ENCODE data around the gene ERICH4.

Gene ERICH4

GRCh38 chr19:41456342-41456918 is 13.5 kb downstream of the ERICH4 start:
- no peak overlapping the region for H3K27ac ChIP-seq (ENCODE audit: low read depth, low read length, poor library complexity, severe bottlenecking)
- H3K36me3 ChIP-seq (ENCODE audit: insufficient read depth, low read length): no peaks in the 10 kb centered on the region
- H3K9ac ChIP-seq (ENCODE audit: low read length): no peak overlapping the region
- H3K4me2 ChIP-seq (ENCODE audit: low read length): no peak overlapping the region
- H3K79me2 ChIP-seq (ENCODE audit: insufficient read depth, low read length): no peaks in the 10 kb centered on the region
- no peaks in the 10 kb centered on the region for H3K9me2 ChIP-seq (ENCODE audit: low read depth, low read length)
- no peak overlapping the region for H2AFZ ChIP-seq (ENCODE audit: low read length)
- H3K4me3 ChIP-seq (ENCODE audit: low read depth, low read length, poor library complexity, severe bottlenecking): no peak overlapping the region
- no peaks in the 10 kb centered on the region for H3F3A ChIP-seq (ENCODE audit: insufficient read depth, low read length)
- no peaks in the 10 kb centered on the region for H3K4me1 ChIP-seq (ENCODE audit: insufficient read depth, low read length, severe bottlenecking)
- 0 out of 2 replicates have a peak, but pooled peaks cover 9% of the 10 kb centered on the region for H3K27me3 ChIP-seq (ENCODE audit: insufficient read depth, low read length)
- H3K9me3 ChIP-seq (ENCODE audit: low read length): no peaks in the 10 kb centered on the region
- TF ChIP-seq CTCF (IDR thresholded peaks at IDR 0.05; ENCODE audit: low read length) (no peak), EZH2 (IDR thresholded peaks at IDR 0.05; ENCODE audit: borderline replicate concordance, low read length) (no peak)
- H4K20me1 ChIP-seq (ENCODE audit: insufficient read depth, low read length): no peaks in the 10 kb centered on the region

- H3K27me3 ChIP-seq (ENCODE audit: insufficient read depth, low read length): 0 out of 2 replicates have a peak, but pooled peaks cover 9% of the 10 kb centered on the region
- no peaks in the 10 kb centered on the region for H3F3A ChIP-seq (ENCODE audit: insufficient read depth, low read length)
- H2AFZ ChIP-seq (ENCODE audit: low read length): no peak overlapping the region
- H3K27ac ChIP-seq (ENCODE audit: low read depth, low read length, poor library complexity, severe bottlenecking): no peak overlapping the region
- no peaks in the 10 kb centered on the region for H4K20me1 ChIP-seq (ENCODE audit: insufficient read depth, low read length)
- H3K36me3 ChIP-seq (ENCODE audit: insufficient read depth, low read length): no peaks in the 10 kb centered on the region
- H3K4me2 ChIP-seq (ENCODE audit: low read length): no peak overlapping the region
- no peaks in the 10 kb centered on the region for H3K79me2 ChIP-seq (ENCODE audit: insufficient read depth, low read length)
- H3K9ac ChIP-seq (ENCODE audit: low read length): no peak overlapping the region
- no peaks in the 10 kb centered on the region for H3K9me3 ChIP-seq (ENCODE audit: low read length)
- no peaks in the 10 kb centered on the region for H3K9me2 ChIP-seq (ENCODE audit: low read depth, low read length)
- TF ChIP-seq EZH2 (IDR thresholded peaks at IDR 0.05; ENCODE audit: borderline replicate concordance, low read length) (no peak), CTCF (IDR thresholded peaks at IDR 0.05; ENCODE audit: low read length) (no peak)
- H3K4me3 ChIP-seq (ENCODE audit: low read depth, low read length, poor library complexity, severe bottlenecking): no peak overlapping the region
- no peaks in the 10 kb centered on the region for H3K4me1 ChIP-seq (ENCODE audit: insufficient read depth, low read length, severe bottlenecking)
These were observed 14.3 kb downstream of the ERICH4 start for GRCh38 chr19:41457241-41457640.

- Histone ChIP-seq H4K20me1 (ENCODE audit: insufficient read depth, low read length) (no peaks in the 10 kb centered on the region), H3K27me3 (ENCODE audit: insufficient read depth, low read length) (no peaks in the 10 kb centered on the region), H3K9me3 (ENCODE audit: low read length) (no peaks in the 10 kb centered on the region), H3F3A (ENCODE audit: insufficient read depth, low read length) (no peaks in the 10 kb centered on the region), H3K4me1 (ENCODE audit: insufficient read depth, low read length, severe bottlenecking) (peaks cover 11% of the 10 kb centered on the region), H3K27ac (ENCODE audit: low read depth, low read length, poor library complexity, severe bottlenecking) (no peak overlapping the region), H3K4me3 (ENCODE audit: low read depth, low read length, poor library complexity, severe bottlenecking) (no peak overlapping the region), H3K36me3 (ENCODE audit: insufficient read depth, low read length) (no peaks in the 10 kb centered on the region), H3K9me2 (ENCODE audit: low read depth, low read length) (no peaks in the 10 kb centered on the region), H3K9ac (ENCODE audit: low read length) (no peak overlapping the region), H3K79me2 (ENCODE audit: insufficient read depth, low read length) (no peaks in the 10 kb centered on the region), H3K4me2 (ENCODE audit: low read length) (no peak overlapping the region), H2AFZ (ENCODE audit: low read length) (no peak overlapping the region)
- TF ChIP-seq CTCF (IDR thresholded peaks at IDR 0.05; ENCODE audit: low read length) (no peak), EZH2 (IDR thresholded peaks at IDR 0.05; ENCODE audit: borderline replicate concordance, low read length) (no peak)
These were observed 19.5 kb downstream of the ERICH4 start for GRCh38 chr19:41462497-41462896.
